Measurements from ENCODE around the gene TCP11L2. TPM values are rescaled to one million over a fixed set of nuclear protein-coding genes. Genes with fewer than 3 reads are reported as not detected.
"Not testable (repeated sequence)": the region's sequence is repeated elsewhere in the genome, so short reads cannot be mapped to it uniquely, and the experiment has no call there.

TCP11L2 gene
- total and polyA plus RNA-seq, 2 of the 13 experiments (the other 11 are each of a cell fraction or from before 2014, with no cell fraction given), result 4.6 to 24.1 TPM

GRCh38 chr12:106313413-106313812 is 10.9 kb downstream of the TCP11L2 start:
- intact Hi-C loops (cut with micrococcal nuclease; ENCODE audit: unreplicated experiment), result not testable (repeated sequence)

GRCh38 chr12:106315523-106315922 is 13.0 kb downstream of the TCP11L2 start:
- FAIRE-seq, result no peak
- no TSS peak for BruUV-seq (replicated peaks)
- H3K27ac ChIP-seq (ENCODE audit: extremely low read length, insufficient read depth, low read length), result no peak overlapping the region
- no peak overlapping the region for H3K4me2 ChIP-seq (ENCODE audit: low read depth, low read length)
- H3K79me2 ChIP-seq (ENCODE audit: insufficient read depth, low read length), result no peaks in the 10 kb centered on the region
- no peak overlapping the region for H3K9ac ChIP-seq (ENCODE audit: insufficient read depth, low read depth, low read length)
- no peaks in the 10 kb centered on the region for H3K4me1 ChIP-seq (ENCODE audit: insufficient read depth, low read length)
- ChIA-PET CTCF (ENCODE audit: low intra/inter-chr PET ratio, low total read pairs) (no interaction called here), POLR2A (no interaction called here)
- no peak overlapping the region for H2AFZ ChIP-seq (ENCODE audit: low read length)
- H3K9me3 ChIP-seq (ENCODE audit: low read length), result no peaks in the 10 kb centered on the region
- intact Hi-C loops (cut with micrococcal nuclease; ENCODE audit: unreplicated experiment), result no loop called here
- in situ Hi-C loops (cut with HindIII; ENCODE audit: extremely low pct_ligation_motif_present, low pct_unique_long_range_greater_than_20kb), result no loop called here
- H4K20me1 ChIP-seq (ENCODE audit: insufficient read depth, low read length), result no peaks in the 10 kb centered on the region
- H3K4me3 ChIP-seq (replicated peaks in 1 of 3; ENCODE audit: insufficient read depth in 1 of 3, low read depth in 2 of 3, low read length in 3 of 3), result no peak overlapping the region
- no peak for DNase-seq (ENCODE audit: low spot score)
- 91% methylated on average over 4 of the region's 4 CpGs for WGBS (ENCODE audit: low lambda C conversion rate)
- H3K27me3 ChIP-seq (ENCODE audit: control insufficient read depth in 1 of 2, insufficient read depth in 2 of 2, low read length in 2 of 2), result no peaks in the 10 kb centered on the region
- ATAC-seq, result no peak
- H3K36me3 ChIP-seq (replicated peaks in 1 of 2; ENCODE audit: control insufficient read depth in 1 of 2, insufficient read depth in 2 of 2, low read length in 2 of 2), result no peaks in the 10 kb centered on the region; a peak in 2 of 5 replicates
- no peak for TF ChIP-seq TBP (CRISPR knock-in tag; IDR thresholded peaks at IDR 0.05)
- TF ChIP-seq TCF7L2 (IDR thresholded peaks at IDR 0.05; ENCODE audit: low read depth, low read length), result no peak
- TF ChIP-seq ZNF484 (CRISPR knock-in tag; IDR thresholded peaks at IDR 0.05; ENCODE audit: borderline replicate concordance, low read depth), result no peak
- TF ChIP-seq, protein P1, sequence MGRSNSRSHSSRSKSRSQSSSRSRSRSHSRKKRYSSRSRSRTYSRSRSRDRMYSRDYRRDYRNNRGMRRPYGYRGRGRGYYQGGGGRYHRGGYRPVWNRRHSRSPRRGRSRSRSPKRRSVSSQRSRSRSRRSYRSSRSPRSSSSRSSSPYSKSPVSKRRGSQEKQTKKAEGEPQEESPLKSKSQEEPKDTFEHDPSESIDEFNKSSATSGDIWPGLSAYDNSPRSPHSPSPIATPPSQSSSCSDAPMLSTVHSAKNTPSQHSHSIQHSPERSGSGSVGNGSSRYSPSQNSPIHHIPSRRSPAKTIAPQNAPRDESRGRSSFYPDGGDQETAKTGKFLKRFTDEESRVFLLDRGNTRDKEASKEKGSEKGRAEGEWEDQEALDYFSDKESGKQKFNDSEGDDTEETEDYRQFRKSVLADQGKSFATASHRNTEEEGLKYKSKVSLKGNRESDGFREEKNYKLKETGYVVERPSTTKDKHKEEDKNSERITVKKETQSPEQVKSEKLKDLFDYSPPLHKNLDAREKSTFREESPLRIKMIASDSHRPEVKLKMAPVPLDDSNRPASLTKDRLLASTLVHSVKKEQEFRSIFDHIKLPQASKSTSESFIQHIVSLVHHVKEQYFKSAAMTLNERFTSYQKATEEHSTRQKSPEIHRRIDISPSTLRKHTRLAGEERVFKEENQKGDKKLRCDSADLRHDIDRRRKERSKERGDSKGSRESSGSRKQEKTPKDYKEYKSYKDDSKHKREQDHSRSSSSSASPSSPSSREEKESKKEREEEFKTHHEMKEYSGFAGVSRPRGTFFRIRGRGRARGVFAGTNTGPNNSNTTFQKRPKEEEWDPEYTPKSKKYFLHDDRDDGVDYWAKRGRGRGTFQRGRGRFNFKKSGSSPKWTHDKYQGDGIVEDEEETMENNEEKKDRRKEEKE (IDR thresholded peaks at IDR 0.05), result no peak
- no peak for TF ChIP-seq SSRP1 (CRISPR knock-in tag; IDR thresholded peaks at IDR 0.05)
- no peak for TF ChIP-seq RXRB (CRISPR knock-in tag; IDR thresholded peaks at IDR 0.05; ENCODE audit: borderline replicate concordance)
- TF ChIP-seq MEF2D (CRISPR knock-in tag; IDR thresholded peaks at IDR 0.05), result no peak
- no peak for TF ChIP-seq ONECUT2 (CRISPR knock-in tag; IDR thresholded peaks at IDR 0.05)
- no peak for TF ChIP-seq GPN1 (CRISPR knock-in tag; IDR thresholded peaks at IDR 0.05; ENCODE audit: borderline replicate concordance)
- TF ChIP-seq, protein P2, sequence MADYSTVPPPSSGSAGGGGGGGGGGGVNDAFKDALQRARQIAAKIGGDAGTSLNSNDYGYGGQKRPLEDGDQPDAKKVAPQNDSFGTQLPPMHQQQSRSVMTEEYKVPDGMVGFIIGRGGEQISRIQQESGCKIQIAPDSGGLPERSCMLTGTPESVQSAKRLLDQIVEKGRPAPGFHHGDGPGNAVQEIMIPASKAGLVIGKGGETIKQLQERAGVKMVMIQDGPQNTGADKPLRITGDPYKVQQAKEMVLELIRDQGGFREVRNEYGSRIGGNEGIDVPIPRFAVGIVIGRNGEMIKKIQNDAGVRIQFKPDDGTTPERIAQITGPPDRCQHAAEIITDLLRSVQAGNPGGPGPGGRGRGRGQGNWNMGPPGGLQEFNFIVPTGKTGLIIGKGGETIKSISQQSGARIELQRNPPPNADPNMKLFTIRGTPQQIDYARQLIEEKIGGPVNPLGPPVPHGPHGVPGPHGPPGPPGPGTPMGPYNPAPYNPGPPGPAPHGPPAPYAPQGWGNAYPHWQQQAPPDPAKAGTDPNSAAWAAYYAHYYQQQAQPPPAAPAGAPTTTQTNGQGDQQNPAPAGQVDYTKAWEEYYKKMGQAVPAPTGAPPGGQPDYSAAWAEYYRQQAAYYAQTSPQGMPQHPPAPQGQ (CRISPR knock-in tag; IDR thresholded peaks at IDR 0.05; ENCODE audit: borderline replicate concordance), result no peak
- no peak for TF ChIP-seq JUND (CRISPR knock-in tag; IDR thresholded peaks at IDR 0.05)
- no peak for TF ChIP-seq EZH2 (conservative IDR thresholded peaks at IDR 0.05; ENCODE audit: low read depth, low read length)
- no peak for TF ChIP-seq ZNF644 (CRISPR knock-in tag; IDR thresholded peaks at IDR 0.05; ENCODE audit: low read depth)
- TF ChIP-seq ZKSCAN5 (CRISPR knock-in tag; IDR thresholded peaks at IDR 0.05), result no peak
- TF ChIP-seq ZBTB7B (CRISPR knock-in tag; IDR thresholded peaks at IDR 0.05), result no peak
- no peak for TF ChIP-seq CREM (IDR thresholded peaks at IDR 0.05)
- TF ChIP-seq CREM (CRISPR knock-in tag; IDR thresholded peaks at IDR 0.05), result no peak

More at GRCh38 chr12:106313413-106313812, 10.9 kb downstream of the TCP11L2 start:
- H2AFZ ChIP-seq (ENCODE audit: low read length); H3K36me3 ChIP-seq (replicated peaks in 1 of 2; ENCODE audit: control insufficient read depth in 1 of 2, insufficient read depth in 2 of 2, low read length in 2 of 2); H3K9ac ChIP-seq (ENCODE audit: insufficient read depth, low read depth, low read length); H3K4me3 ChIP-seq (replicated peaks in 1 of 3; ENCODE audit: insufficient read depth in 1 of 3, low read depth in 2 of 3, low read length in 3 of 3); in situ Hi-C loops (cut with HindIII; ENCODE audit: extremely low pct_ligation_motif_present, low pct_unique_long_range_greater_than_20kb); CTCF ChIA-PET (ENCODE audit: low intra/inter-chr PET ratio, low total read pairs); H3K27me3 ChIP-seq (ENCODE audit: control insufficient read depth in 1 of 2, insufficient read depth in 2 of 2, low read length in 2 of 2); ATAC-seq; H3K9me3 ChIP-seq (ENCODE audit: low read length); H3K79me2 ChIP-seq (ENCODE audit: insufficient read depth, low read length); DNase-seq (ENCODE audit: low spot score); H3K4me2 ChIP-seq (ENCODE audit: low read depth, low read length); H3K27ac ChIP-seq (ENCODE audit: extremely low read length, insufficient read depth, low read length); H4K20me1 ChIP-seq (ENCODE audit: insufficient read depth, low read length); POLR2A ChIA-PET; BruUV-seq (replicated peaks); FAIRE-seq: not testable (repeated sequence)
- WGBS (ENCODE audit: low lambda C conversion rate), result 84% methylated on average over 4 of the region's 4 CpGs
- peaks cover 17% of the 10 kb centered on the region for H3K4me1 ChIP-seq (ENCODE audit: insufficient read depth, low read length)
